Measurements from ENCODE around the gene ELF2.
"Not testable (repeated sequence)": the region's sequence is repeated elsewhere in the genome, so short reads cannot be mapped to it uniquely, and the experiment has no call there.

Gene ELF2

DNA sequence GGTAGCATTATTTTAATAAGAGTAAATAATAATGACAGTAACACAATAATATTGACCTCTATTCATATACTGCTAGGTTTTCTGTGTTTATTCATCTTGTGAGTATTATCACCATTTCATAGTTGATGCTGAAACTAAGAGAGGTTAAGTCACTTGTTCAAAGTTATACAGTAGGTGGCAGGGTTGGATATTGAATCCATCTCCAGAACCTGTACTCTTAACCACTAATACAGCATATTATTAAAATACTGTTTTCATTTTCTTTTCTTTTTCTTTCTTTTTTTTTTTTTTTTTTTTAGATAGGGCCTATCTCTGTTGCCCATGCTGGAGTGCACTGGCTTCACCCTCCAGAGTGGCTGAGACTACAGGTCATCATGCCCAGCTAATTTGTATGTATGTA lies 7.1 kb upstream of the ELF2 start:
- DNase-seq = peak; percentile 56 to 66

DNA sequence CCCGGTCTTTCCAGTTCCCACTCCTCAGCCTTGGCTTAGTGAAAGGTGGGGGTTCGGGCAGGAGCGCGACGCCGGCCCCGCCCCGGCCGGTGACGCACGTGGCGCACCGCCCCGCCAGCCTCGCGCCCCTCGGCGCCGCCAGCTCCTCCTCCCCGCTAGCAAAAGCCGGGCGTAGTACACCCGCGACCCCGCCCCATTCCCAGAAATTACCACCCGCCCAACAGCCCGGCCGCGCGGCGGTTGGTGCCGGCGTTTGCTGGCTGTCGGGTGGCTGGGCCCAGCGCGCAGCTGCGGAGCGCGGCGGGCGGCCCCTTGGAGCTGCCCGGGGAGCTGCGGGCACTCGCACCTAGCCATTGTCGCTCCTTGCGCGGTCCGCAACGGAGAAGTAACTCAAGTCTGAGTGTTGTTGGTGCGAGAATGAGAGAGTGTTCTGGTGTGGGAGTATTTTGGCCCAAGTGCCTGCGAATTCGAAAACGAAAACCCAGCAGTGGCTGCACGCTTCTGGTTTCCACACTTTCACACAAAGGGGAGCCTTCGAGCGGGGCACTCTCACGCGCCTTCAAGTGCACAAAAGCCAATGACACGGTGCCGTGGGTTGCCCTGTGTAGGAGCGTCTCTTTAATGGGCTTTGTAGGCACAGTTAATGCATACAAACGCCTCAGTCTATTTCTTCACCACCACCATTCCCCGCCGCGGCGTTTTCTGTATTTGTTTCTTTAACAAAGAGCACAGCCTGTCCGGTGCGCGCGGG lies 1.0 kb upstream of the ELF2 start:
- DNase-seq = peak; percentile 82 to 88

DNA sequence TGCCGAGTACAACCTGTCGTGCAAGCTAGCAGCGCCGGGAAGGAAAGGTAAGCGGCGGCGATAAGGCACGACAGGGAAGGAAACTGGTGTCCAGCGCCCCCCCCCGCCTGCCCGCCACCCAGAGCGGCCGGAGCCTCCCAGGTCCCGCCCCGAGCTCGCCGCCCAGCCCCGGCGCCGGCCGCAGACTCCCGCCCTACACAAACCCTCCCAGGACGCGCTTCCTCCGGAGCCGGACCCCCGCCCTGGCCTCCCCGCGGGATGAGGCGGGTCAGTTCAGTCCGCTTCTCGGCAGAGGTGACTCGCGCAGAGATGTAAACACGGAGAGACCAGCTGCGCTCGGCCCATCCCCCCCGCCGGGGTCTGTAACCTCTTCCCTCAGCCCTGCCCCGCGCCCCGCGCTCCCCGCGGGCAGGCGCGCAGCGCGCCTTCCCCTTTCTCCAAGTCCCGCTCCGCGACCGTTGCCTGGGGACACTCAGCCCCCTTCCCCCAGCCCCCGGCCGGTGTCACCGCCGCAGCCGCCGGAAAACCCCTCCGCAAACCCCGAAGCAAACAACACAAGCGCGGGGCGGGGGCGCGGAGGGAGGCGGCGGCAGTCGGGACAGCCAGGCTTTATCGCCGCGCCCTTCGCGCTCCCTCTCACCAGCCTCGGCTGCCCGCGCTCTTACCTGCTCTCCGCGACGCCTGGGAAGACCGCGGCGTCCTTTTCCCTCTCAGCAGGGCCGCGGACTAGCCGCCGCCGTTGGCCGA lies 543 bp downstream of the ELF2 start:
- DNase-seq = peak; percentile 49 to 55

DNA sequence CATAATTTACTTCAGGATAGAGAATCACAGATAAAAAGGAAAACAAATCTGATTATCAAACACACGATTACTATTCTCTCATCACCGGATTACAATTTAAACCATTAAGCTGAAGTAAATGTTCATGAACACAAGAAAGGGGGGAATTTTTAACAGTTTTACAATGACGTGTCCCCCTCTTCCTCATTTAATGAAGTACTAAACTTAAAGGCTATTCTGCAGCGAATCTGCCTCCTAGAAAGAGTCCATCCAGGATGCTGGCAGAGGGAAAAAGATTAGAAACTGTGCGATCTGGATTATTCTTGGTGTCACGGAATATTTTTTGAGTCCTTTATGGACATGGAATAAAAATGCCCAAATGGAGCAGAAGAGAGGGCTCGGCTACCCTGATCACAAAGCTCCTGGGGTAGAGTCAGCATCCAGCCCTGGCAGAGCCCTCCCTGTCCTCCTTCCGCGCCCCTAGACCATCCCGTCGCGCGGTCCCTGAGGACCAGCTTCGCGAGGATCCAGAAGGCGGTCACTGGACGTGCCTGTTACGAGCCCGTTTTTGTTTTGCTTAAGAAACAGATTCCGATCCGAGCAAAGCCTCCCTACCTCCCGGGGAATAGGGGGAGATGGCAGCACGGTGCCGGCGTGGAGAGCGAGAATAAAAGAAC lies 1.2 kb downstream of the ELF2 start:
- no peak for DNase-seq

DNA sequence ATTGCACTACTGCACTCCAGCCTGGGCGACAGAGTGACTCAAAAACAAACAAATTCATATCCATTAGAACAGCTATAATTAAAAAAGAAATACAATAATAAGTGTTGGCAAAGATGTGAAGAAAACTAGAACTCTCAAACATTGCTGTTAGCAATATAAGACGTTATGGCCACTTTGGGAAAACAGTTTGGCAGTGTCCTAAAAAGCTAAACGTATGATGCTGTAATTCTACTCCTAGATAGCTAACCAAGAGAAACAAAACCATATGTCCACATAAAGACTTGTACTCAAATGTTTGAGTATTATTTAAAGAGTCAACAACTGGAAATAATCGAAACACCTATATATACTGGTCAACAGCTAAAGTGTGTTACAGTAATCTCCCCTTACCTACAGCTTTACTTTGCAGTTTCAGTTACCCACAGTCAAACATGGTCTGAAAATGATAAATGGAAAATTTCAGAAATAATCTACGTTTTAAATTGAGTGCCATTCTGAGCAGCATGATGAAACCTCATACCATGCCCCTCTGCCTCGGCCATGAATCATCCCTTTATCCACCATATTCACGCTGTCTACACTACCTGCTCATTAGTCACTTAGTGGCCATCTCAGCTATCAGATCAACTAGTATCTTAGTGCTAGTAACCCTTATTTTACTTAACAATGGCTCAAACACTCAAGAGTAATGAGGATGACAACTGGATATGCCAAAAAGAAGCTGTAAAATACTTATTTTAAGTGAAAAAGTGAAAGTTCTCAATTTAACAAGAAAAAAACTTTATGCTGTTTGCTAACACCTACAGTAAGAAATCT lies 4.9 kb downstream of the ELF2 start:
- peak in 1 of 2 experiments; percentile 13 for DNase-seq

DNA sequence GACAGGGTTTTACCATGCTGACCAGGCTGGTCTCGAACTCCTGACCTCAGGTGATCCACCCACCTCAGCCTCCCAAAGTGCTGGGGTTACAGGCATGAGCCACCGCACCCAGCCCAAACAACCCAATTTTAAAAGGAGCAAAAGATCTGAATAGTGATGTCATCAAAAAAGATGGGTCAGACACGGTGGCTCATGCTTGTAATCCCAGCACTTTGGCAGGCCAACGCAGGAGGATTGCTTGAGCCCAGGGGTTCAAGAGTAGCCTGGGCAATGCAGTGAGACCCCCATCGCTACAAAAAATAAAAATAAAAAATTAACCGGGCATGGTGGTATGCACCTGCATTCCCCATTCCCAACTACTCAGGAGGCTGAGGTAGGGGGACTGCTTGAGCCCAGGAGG lies 6.1 kb downstream of the ELF2 start:
- no peak for DNase-seq

DNA sequence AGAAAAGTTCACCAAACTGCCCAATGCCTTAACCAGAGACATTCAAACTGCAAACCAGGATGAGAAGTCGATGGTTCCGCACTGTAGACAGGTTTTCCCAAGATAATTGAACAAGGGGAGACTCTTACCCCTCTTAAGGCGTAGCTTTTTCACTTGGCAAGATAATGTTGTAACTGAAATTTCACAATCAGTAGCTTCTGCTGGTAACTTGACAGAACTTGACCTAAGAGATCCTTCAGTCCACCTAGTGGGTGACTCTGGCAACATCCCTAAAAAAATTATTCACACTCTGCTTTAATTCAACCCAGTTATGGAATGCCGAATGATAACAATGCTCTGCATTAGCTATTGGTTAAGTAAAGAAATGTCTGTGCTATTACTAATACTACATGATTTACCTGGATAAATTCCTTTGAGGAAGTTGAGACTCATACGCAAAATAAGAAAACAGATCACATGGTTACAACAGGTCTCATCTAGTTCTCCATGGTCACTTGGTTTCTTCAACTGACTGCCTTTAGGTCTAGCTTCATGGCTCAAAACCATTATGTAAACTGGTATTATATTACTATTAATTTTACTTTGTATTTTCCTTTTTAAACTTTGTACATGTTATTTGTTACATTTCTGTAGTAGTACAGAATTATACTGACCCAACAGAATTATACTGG lies 9.1 kb downstream of the ELF2 start:
- peak; percentile 79 to 87 for DNase-seq

DNA sequence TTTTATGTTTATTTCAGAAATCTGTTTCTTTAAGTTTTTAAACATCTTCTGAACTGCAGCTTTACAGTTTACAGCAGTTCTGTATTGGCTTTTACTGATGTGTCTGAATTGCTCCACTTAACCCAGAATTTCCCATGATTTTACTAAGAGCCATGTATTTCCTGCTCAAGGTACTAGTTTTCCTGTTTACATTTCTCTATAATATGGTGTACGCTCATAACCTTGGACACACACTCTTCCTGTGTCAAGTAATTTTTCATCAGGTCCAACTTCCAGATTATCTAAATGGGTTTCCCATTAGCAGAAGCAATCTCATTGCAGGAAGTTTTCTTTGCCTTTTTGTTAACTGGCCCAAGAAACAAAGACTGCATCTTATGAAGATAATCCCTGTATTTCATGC lies 12.3 kb downstream of the ELF2 start:
- no peak for DNase-seq

DNA sequence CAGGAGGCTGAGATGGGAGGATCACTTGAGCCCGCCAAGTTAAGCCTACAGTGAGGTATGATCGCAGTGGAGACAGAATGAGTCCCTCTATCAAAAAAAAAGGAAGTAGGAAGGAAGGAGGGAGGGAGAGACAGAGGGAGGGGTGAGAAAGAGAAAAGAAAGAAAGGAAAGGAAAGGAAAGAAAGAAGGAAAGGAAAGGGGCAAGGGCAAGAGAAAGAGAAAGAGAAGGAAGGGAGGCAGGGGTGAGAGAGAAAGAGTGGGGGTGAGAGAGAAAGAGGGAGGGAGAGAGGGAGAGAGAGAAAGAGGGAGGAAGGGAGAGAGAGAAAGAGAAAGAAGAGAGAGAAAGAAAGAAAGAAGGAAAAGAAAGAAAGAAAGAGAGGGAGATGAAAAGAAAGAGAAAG lies 13.2 kb downstream of the ELF2 start:
- DNase-seq = no peak

DNA sequence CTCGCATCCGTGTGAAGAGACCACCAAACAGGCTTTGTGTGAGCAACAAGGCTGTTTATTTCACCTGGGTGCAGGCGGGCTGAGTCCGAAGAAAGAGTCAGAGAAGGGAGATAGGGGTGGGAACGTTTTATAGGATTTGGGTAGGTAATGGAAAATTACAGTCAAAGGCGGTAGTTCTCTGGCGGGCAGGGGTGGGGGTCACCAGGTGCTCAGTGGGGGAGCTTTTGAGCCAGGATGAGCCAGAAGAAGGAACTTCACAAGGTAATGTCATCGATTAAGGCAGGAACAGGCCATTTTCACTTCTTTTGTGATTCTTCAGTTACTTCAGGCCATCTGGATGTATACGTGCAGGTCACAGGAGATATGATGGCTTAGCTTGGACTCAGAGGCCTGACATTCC lies 19.0 kb downstream of the ELF2 start:
- not testable (repeated sequence) for DNase-seq

DNA sequence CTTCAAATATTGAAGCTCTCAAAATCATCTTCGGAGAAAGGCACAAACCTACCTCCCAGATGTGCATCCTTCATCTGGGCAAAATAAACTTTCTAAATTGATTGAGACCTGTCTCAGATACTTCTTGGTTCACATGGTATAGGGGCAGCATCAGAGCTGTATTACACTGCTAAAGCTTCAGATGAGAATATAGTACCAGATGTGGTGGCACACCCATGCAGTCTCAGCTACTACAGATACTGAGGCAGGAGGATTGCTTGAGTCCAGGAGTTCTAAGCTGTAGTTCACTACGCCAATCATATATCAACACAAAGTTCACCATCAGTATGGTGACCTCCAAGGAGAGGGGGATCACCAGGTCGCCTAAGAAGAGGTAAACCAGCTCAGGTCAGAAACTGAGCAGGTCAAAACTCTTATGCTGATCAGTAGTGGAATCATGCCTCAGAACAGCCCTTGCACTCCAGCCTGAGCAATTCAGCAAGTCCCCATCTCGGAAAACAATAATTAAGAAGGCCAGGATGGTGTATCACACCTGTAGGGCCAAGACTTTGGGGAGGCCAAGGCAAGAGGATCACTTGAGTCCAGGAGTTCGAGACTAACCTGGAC lies 22.0 kb downstream of the ELF2 start:
- DNase-seq = no peak

DNA sequence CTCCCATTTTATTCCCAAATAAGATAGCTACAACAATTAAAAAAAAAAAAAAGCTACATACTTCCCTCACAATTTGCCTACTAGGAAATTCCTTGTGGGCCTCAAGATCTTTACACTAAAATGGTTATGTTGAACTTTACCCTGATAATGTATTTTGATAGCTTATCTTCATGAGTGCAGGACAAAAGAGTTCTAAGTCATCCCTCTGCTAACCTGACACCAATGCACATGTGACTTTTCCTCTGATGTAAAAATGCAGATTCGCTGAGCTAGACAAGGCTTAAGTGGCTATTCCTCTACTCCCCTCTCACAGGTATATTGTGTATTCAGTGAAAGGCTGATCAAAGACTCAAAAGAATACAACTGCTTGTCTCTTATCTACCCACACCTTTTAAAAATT lies 22.5 kb downstream of the ELF2 start:
- DNase-seq = no peak

DNA sequence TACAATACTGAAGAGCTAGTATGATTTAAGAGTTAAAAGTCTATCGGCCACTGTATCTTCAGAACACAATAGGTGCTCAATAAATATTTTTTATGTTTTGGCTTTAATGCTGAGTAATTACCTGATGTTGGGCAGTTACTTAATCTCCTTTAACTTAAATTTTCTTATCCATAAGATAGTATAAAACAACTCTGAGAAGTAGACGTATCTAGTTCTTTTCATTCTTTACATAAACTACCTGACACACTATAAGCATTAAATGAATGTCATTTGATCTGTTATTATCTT lies 22.9 kb downstream of the ELF2 start:
- DNase-seq = no peak

DNA sequence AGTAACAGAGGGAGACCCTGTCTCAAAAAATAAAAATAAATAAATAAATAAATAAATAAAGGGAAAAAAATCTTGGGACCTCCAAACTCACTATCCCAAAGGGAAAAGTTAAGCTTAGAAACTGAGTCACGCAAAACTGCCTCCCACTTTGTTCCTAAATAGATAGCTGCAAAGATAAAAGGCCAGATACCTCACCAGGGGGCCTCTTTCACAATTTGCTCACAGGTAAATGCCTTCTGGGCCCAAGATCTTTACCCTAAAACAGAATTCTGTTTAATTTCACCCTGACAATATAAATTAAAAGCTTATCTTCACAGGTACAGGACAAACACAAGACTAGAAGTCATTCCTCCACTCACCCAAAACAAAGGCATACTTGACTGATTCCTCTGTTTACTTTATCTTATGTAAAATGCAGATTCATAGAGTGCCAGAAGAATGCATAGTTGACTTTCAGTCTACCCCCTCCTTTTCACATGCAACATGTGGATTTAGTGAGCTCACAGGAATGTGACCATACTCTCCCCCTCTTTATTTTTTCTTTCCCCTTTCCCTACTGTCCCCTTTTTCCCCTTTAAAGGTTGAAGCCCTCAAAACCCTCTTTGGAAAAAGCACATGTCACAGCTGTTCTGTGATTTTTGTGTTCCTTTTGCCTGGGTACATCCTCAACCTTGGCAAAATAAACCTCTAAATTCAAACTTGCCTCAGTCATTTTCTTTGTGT lies 23.4 kb downstream of the ELF2 start:
- DNase-seq = no peak

DNA sequence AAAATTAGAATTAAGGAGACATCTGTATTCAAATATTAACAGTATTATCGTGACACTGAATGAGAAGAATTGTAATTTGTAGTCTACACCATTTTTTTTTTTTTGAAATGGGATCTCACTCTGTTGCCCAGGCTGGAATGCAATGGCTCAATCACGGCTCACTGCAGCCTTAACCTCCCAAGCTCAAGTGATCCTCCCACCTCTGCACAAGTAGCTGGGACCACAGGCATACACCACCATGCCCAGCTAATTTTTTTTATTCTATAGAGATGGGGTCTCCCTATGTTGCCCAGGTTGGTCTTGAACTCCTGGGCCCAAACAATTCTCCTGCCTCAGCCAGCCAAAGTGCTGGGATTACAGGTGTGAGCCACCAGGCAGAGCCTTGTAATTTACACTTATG lies 24.8 kb downstream of the ELF2 start:
- no peak for DNase-seq

DNA sequence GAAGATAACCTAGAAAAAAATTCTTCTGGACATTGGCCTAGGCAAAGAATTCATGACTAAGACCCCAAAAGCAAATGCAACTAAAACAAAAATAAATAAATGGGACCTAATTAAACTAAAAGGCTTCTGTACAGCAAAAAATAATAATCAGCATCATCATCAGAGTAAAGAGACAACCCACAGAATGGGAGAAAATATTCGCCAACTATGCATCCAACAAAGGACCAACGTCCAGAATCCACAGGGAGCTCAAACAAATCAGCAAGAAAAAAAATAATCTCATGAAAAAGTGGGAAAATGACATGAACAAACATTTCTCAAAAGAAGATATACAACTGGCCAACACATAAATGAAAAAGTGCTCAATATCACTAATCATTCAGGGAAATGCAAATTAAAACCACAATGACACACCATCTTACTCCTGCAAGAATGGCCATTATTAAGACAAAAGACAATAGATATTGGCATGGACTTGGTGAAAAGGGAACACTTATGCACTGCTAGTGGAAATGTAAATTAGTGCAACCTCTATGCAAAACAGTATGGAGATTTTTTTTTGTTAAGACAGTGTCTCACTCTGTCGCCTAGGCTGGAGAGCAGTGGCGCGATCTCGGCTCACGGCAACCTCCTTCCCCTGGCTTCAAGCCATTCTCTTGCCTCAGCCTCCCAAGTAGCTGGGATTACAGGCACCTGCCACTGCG lies 29.9 kb downstream of the ELF2 start:
- no peak for DNase-seq

DNA sequence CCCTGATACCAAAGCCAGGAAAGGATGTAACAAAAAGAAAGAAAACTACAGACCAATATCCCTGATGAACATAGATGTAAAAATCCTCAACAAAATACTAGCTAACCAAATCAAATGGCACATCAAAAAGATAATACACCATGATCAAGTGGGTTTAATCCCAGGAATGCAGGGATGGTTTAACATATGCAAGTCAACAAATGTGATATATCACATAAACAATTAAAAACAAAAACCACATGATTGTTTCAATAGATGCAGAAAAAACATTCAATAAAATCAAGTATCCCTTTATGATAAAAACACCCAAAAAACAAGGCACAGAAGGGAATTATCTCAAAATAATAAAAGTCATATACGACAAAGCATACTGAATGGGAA lies 31.5 kb downstream of the ELF2 start:
- no peak for DNase-seq

DNA sequence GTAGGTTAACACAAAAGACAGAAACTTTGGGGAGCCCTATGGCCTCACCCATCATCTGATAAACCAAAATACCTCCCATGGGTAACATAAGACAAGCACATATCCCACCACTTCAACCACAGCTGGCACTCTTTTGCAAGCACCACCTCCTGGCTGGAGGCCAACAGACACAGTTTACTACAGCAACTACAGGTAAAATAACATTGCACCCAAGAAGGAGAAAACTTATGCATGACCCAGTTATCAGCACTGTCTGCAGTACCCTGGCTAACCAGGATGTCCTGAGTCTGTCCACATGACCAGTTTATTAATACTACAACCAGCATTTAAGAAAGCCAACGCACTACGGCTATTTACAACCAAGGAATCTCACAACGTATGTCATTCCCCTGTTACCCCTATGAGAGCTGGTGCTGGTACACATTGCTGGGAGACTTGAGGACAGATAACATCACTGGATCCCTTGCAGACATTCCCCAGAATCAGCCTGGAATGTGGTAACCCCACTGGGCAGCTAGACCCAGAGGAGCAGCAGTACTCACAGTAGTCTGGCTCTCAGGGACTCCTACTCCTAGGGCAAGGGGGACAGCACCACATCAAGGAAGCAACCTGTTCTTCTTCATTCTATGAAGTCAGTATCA lies 32.0 kb downstream of the ELF2 start:
- DNase-seq = no peak

DNA sequence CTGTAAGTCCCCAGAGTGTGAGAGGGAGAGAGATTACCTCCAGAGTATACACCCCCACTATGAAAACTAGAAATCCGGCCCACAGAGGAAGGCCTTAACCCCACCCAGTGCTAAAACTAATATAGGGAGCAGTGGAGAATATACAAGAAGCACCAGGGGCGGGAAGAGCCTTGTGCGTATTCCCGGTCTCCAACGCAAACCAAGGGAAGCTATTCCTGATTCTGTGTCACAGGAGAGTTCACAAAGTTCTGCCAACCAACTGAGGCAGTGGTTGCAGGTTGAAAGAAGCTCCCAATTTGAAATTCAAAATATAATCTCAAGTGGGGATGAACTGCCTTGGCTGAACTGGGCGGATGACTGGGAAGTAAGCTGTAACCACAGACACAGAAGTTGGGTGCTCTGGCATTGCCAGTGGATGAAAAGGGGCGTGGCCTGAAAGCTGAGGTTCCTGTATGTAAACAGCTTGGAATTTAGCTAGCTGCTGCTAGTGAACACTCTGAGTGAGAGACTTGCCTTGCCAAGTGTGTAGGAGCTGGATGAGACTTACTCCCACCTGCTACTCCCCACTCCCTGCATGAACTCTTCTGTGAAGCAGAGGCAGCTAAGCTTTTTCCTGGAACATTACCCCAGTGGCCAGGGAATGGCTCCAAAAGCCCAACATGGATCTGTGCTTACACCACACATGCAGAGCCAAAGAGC lies 32.7 kb downstream of the ELF2 start:
- peak; percentile 21 to 29 for DNase-seq

DNA sequence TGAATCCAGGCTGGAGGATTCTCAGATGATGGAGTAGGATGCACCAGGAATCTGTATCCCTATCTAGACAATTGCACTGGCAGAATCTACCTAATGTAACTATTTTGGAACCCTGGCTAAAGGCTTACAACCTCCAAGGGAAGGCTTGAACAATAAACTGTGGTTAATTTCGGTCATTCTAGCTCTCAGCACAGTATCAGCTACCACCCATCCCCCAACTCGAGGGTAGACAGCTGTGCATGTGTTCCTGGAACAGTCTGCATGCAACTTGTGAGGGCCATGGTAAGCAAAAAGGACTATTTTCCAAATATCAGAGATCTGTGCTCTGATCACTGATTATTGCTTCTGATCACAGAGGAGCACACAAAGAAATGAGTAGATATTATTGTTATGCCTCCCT lies 34.0 kb downstream of the ELF2 start:
- DNase-seq = no peak
